NCI-H2171 treated with DMSO at 0.1 percent for 48 hours (cell line): ENCODE data around the gene SRGAP1.
A peak's percentile ranks its signal among the peaks of the same experiment; 100 is the strongest.
"Not testable (repeated sequence)": the region's sequence is repeated elsewhere in the genome, so short reads cannot be mapped to it uniquely, and the experiment has no call there.

Experiments used
- DNase-seq: peaks from one replicate; lab custom pipeline; 2025; lab: John Stamatoyannopoulos, UW

SRGAP1 gene

GRCh38 chr12:63838411-63838810 is 6.1 kb upstream of the SRGAP1 start:
- DNase-seq, result no peak

GRCh38 chr12:63841011-63841410 is 3.5 kb upstream of the SRGAP1 start:
- DNase-seq, result no peak

GRCh38 chr12:63841571-63841970 is 2.9 kb upstream of the SRGAP1 start:
- no peak for DNase-seq

GRCh38 chr12:63842750-63843149 is 1.8 kb upstream of the SRGAP1 start:
- DNase-seq, result not testable (repeated sequence)

- DNase-seq, result no peak
Measured at GRCh38 chr12:63843254-63843720, 1.2 kb upstream of the SRGAP1 start.

- peak; percentile 89 for DNase-seq
Measured at GRCh38 chr12:63843721-63844390, 644 bp upstream of the SRGAP1 start.

GRCh38 chr12:63845726-63846125 is 1.2 kb downstream of the SRGAP1 start:
- no peak for DNase-seq

GRCh38 chr12:63846238-63846967 is 1.9 kb downstream of the SRGAP1 start:
- no peak for DNase-seq

GRCh38 chr12:63848450-63848849 is 4.0 kb downstream of the SRGAP1 start:
- DNase-seq, result no peak

GRCh38 chr12:63849106-63849620 is 4.7 kb downstream of the SRGAP1 start:
- no peak for DNase-seq

- no peak for DNase-seq
Measured at GRCh38 chr12:63849641-63850040, 5.1 kb downstream of the SRGAP1 start.

- DNase-seq, result no peak
Measured at GRCh38 chr12:63853978-63854377, 9.5 kb downstream of the SRGAP1 start.

- no peak for DNase-seq
Measured at GRCh38 chr12:63855299-63855698, 10.8 kb downstream of the SRGAP1 start.

- no peak for DNase-seq
Measured at GRCh38 chr12:63857771-63858670, 13.5 kb downstream of the SRGAP1 start.

- not testable (repeated sequence) for DNase-seq
Measured at GRCh38 chr12:63859880-63860279, 15.4 kb downstream of the SRGAP1 start.

- DNase-seq, result no peak
Measured at GRCh38 chr12:63862187-63862968, 17.9 kb downstream of the SRGAP1 start.

GRCh38 chr12:63862969-63863230 is 18.4 kb downstream of the SRGAP1 start:
- no peak for DNase-seq

- DNase-seq, result no peak
Measured at GRCh38 chr12:63863658-63864453, 19.4 kb downstream of the SRGAP1 start.

- DNase-seq, result no peak
Measured at GRCh38 chr12:63864454-63864706, 19.9 kb downstream of the SRGAP1 start.

GRCh38 chr12:63865448-63865847 is 20.9 kb downstream of the SRGAP1 start:
- DNase-seq, result no peak

GRCh38 chr12:63867053-63867452 is 22.6 kb downstream of the SRGAP1 start:
- DNase-seq, result no peak
